GM12878 (cell line): ENCODE measurements around the gene FKBP2. TPM values are rescaled to one million over a fixed set of nuclear protein-coding genes. Genes with fewer than 3 reads are reported as not detected.
A peak's percentile ranks its signal among the peaks of the same experiment; 100 is the strongest.

Experiments used
- ASH2L ChIP-seq: fragments of 300-600, 200-600 bp; sonication (generic); IDR thresholded peaks from 2 replicates; pipeline ENCODE4 v1.6.1; 2017; ENCODE audit warnings: low read depth, mild to moderate bottlenecking, borderline replicate concordance
- CBFB ChIP-seq: IDR thresholded peaks from 2 replicates; pipeline ENCODE4 v1.6.1; 2016; ENCODE audit warnings: antibody characterized with exemption, low read depth
- CREB1 ChIP-seq: IDR thresholded peaks from 2 replicates; pipeline ENCODE4 v1.6.1; 2012; ENCODE audit warnings: low read depth, mild to moderate bottlenecking, inconsistent platforms
- EGR1 ChIP-seq, 2 experiments: IDR thresholded peaks; 1 replicate in 1 of 2; 2 replicates in 1 of 2; pipeline ENCODE4 v1.6.1; 2011 to 2012; ENCODE audit warnings: low read depth in 2 of 2, low read length in 2 of 2, borderline replicate concordance in 1 of 2, mild to moderate bottlenecking in 1 of 2, moderate library complexity in 1 of 2
- GATAD2B ChIP-seq: fragments of 450-650 bp; conservative IDR thresholded peaks from 2 replicates; pipeline ENCODE4 v1.6.1; 2017; ENCODE audit warnings: low read depth, mild to moderate bottlenecking, moderate library complexity
- HDAC6 ChIP-seq: fragments of 200-600 bp; sonication (generic); IDR thresholded peaks from one replicate; pipeline ENCODE4 v1.8.0; 2017; ENCODE audit warnings: antibody characterized with exemption; ENCODE audit not compliant: unreplicated experiment
- HDGF ChIP-seq: fragments of 450-650 bp; IDR thresholded peaks from 2 replicates; pipeline ENCODE4 v1.6.1; 2016; ENCODE audit warnings: antibody characterized with exemption
- MYC ChIP-seq: IDR thresholded peaks from 2 replicates; pipeline ENCODE4 v1.6.1; 2011; ENCODE audit warnings: mild to moderate bottlenecking, low read length, moderate library complexity, inconsistent platforms; ENCODE audit not compliant: insufficient read depth, insufficient replicate concordance, insufficient read length, severe bottlenecking
- NFYA ChIP-seq: IDR thresholded peaks from 2 replicates; pipeline ENCODE4 v1.6.1; 2011; ENCODE audit warnings: low read depth, mild to moderate bottlenecking, low read length, improper control_type of control experiment, borderline replicate concordance
- NR2C1 ChIP-seq: fragments of 450-650 bp; IDR thresholded peaks from 2 replicates; pipeline ENCODE4 v1.6.1; 2017; ENCODE audit warnings: antibody characterized with exemption, mild to moderate bottlenecking, moderate library complexity
- PML ChIP-seq: IDR thresholded peaks from 2 replicates; pipeline ENCODE4 v1.6.1; 2012; ENCODE audit warnings: low read length, inconsistent platforms
- TAF1 ChIP-seq: IDR thresholded peaks from 2 replicates; pipeline ENCODE4 v1.6.1; 2011; ENCODE audit warnings: mild to moderate bottlenecking, low read depth, low read length, borderline replicate concordance
- polyA plus RNA-seq, 11 experiments: library from polyadenylated mRNA; depleted of rRNA in 4 of 11; unstranded in 6 of 11; stranded (reverse) in 5 of 11; fragments of >200 nt; fragmentation: Nextera tagmentation in 4 of 11; fragmentation: Illumina TruSeq in 1 of 11; extraction: Ambion mirVana in 4 of 11; extraction: Trizol in 1 of 11; gene quantifications; 1 replicate in 1 of 11; 2 replicates in 10 of 11; pipeline versions ENCODE4 v1.2.1 to v1.2.3, GENCODE V29; 2011 to 2016; ENCODE audit warnings: inconsistent platforms in 2 of 11, missing spikeins in 2 of 11, low read depth in 1 of 11
- total RNA-seq, 4 experiments: library from RNA; depleted of rRNA in 3 of 4; stranded (reverse); fragments of >200 nt in 3 of 4; fragmentation: Illumina TruSeq in 1 of 4; extraction: Trizol in 1 of 4; gene quantifications; 2 replicates each; pipeline versions ENCODE4 v1.2.1 to v1.2.3, GENCODE V29; 2013 to 2021
- TF ChIP-seq, protein P1 (sequence below): fragments of 450-650 bp; IDR thresholded peaks from 2 replicates; pipeline ENCODE4 v1.6.1; 2017; ENCODE audit warnings: low read depth, mild to moderate bottlenecking, moderate library complexity
- TF ChIP-seq, protein P2 (sequence below): IDR thresholded peaks from 2 replicates; pipeline ENCODE4 v1.6.1; 2012; ENCODE audit warnings: low read depth, low read length, improper control_type of control experiment
- TF ChIP-seq, protein P3 (sequence below): fragments of 450-650 bp; IDR thresholded peaks from 2 replicates; pipeline ENCODE4 v1.6.1; 2016; ENCODE audit warnings: mild to moderate bottlenecking
- TF ChIP-seq, protein P4 (sequence below): fragments of 450-650 bp; formaldehyde crosslinking; IDR thresholded peaks from 2 replicates; pipeline ENCODE4 v1.5.0; 2022; ENCODE audit warnings: mild to moderate bottlenecking, missing genetic modification characterization
- TF ChIP-seq, protein P5 (sequence below): fragments of 450-650 bp; IDR thresholded peaks from 2 replicates; pipeline ENCODE4 v1.6.1; 2017; ENCODE audit warnings: mild to moderate bottlenecking, low read depth, inconsistent platforms; ENCODE audit not compliant: poor library complexity, severe bottlenecking
- TF ChIP-seq, protein P6 (sequence below): fragments of 450-650 bp; IDR thresholded peaks from 2 replicates; pipeline ENCODE4 v1.6.1; 2017; ENCODE audit warnings: borderline replicate concordance

FKBP2 gene
- total and polyA plus RNA-seq, 10 of the 15 experiments (the other 5 are each of a cell fraction or from before 2014, with no cell fraction given) = 1.8 to 99.7 (median 39.5) TPM

DNA sequence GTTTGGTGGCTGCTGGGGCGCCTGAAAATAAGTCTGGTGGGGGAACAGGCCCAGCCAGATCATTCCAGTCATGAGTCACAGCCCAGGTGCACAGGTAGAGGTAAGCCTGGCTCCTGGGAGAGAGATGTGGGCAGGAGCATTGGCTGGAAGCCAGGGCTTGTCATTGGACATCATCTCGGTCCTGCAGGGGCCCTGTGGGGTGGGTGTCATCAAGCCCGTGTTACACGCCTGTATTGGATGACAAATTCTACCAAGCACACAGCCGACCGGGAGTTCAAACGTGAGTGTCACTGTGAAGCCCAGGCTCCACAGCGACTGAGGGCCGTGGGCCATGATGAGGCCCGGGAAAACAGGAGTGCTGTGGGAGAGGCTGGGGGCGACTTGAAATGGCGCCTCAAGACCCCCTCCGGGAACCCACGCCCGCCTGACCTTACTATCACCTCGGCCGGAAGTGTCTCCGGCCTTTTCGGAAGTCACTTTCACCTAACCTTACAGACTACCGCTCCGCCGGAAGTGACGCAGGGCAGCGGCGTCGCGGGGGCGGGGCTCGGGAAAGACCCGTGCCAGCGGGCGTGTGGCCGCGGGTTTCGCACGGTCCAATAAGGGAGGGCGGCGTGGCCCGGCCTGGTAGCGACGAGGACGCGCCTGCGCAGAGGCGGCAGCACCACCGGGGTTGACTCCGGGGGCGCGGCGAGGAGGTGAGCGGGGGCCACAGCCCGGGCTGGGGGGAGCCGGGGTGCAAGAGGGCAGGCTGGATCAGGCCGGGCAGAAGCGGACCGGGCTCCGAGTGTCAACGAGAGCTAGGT lies at the start of gene FKBP2 (continued):
- TF ChIP-seq, protein P1, sequence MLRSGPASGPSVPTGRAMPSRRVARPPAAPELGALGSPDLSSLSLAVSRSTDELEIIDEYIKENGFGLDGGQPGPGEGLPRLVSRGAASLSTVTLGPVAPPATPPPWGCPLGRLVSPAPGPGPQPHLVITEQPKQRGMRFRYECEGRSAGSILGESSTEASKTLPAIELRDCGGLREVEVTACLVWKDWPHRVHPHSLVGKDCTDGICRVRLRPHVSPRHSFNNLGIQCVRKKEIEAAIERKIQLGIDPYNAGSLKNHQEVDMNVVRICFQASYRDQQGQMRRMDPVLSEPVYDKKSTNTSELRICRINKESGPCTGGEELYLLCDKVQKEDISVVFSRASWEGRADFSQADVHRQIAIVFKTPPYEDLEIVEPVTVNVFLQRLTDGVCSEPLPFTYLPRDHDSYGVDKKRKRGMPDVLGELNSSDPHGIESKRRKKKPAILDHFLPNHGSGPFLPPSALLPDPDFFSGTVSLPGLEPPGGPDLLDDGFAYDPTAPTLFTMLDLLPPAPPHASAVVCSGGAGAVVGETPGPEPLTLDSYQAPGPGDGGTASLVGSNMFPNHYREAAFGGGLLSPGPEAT = peak; percentile 59; the same call in 1 of the 2 replicates
- TF ChIP-seq PML (no peak), EGR1 (IDR thresholded peaks at IDR 0.05; ENCODE audit: borderline replicate concordance in 1 of 2, low read depth in 2 of 2, low read length in 2 of 2) (peak in 1 of 2 experiments; percentile 90; a peak in 2 of 3 replicates), HDGF (peak; percentile 10; the same call in 1 of the 2 replicates), TAF1 (peak; percentile 91), NFYA (no peak), MYC (no peak), ASH2L (no peak), NR2C1 (peak; percentile 74), CREB1 (no peak), CBFB (peak; percentile 78), GATAD2B (peak; percentile 86), HDAC6 (no peak)
- TF ChIP-seq, protein P2, sequence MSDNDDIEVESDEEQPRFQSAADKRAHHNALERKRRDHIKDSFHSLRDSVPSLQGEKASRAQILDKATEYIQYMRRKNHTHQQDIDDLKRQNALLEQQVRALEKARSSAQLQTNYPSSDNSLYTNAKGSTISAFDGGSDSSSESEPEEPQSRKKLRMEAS = no peak; the same call in 1 of the 2 replicates
- TF ChIP-seq, protein P3, sequence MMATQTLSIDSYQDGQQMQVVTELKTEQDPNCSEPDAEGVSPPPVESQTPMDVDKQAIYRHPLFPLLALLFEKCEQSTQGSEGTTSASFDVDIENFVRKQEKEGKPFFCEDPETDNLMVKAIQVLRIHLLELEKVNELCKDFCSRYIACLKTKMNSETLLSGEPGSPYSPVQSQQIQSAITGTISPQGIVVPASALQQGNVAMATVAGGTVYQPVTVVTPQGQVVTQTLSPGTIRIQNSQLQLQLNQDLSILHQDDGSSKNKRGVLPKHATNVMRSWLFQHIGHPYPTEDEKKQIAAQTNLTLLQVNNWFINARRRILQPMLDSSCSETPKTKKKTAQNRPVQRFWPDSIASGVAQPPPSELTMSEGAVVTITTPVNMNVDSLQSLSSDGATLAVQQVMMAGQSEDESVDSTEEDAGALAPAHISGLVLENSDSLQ = no peak; the same call in 1 of the 2 replicates
- TF ChIP-seq, protein P4, sequence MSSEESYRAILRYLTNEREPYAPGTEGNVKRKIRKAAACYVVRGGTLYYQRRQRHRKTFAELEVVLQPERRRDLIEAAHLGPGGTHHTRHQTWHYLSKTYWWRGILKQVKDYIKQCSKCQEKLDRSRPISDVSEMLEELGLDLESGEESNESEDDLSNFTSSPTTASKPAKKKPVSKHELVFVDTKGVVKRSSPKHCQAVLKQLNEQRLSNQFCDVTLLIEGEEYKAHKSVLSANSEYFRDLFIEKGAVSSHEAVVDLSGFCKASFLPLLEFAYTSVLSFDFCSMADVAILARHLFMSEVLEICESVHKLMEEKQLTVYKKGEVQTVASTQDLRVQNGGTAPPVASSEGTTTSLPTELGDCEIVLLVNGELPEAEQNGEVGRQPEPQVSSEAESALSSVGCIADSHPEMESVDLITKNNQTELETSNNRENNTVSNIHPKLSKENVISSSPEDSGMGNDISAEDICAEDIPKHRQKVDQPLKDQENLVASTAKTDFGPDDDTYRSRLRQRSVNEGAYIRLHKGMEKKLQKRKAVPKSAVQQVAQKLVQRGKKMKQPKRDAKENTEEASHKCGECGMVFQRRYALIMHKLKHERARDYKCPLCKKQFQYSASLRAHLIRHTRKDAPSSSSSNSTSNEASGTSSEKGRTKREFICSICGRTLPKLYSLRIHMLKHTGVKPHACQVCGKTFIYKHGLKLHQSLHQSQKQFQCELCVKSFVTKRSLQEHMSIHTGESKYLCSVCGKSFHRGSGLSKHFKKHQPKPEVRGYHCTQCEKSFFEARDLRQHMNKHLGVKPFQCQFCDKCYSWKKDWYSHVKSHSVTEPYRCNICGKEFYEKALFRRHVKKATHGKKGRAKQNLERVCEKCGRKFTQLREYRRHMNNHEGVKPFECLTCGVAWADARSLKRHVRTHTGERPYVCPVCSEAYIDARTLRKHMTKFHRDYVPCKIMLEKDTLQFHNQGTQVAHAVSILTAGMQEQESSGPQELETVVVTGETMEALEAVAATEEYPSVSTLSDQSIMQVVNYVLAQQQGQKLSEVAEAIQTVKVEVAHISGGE = no peak
- TF ChIP-seq, protein P5, sequence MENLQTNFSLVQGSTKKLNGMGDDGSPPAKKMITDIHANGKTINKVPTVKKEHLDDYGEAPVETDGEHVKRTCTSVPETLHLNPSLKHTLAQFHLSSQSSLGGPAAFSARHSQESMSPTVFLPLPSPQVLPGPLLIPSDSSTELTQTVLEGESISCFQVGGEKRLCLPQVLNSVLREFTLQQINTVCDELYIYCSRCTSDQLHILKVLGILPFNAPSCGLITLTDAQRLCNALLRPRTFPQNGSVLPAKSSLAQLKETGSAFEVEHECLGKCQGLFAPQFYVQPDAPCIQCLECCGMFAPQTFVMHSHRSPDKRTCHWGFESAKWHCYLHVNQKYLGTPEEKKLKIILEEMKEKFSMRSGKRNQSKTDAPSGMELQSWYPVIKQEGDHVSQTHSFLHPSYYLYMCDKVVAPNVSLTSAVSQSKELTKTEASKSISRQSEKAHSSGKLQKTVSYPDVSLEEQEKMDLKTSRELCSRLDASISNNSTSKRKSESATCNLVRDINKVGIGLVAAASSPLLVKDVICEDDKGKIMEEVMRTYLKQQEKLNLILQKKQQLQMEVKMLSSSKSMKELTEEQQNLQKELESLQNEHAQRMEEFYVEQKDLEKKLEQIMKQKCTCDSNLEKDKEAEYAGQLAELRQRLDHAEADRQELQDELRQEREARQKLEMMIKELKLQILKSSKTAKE = no peak
- TF ChIP-seq, protein P6, sequence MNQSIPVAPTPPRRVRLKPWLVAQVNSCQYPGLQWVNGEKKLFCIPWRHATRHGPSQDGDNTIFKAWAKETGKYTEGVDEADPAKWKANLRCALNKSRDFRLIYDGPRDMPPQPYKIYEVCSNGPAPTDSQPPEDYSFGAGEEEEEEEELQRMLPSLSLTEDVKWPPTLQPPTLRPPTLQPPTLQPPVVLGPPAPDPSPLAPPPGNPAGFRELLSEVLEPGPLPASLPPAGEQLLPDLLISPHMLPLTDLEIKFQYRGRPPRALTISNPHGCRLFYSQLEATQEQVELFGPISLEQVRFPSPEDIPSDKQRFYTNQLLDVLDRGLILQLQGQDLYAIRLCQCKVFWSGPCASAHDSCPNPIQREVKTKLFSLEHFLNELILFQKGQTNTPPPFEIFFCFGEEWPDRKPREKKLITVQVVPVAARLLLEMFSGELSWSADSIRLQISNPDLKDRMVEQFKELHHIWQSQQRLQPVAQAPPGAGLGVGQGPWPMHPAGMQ = no peak
